Hippocampal formation (tissue), 2 donors: Measurements from ENCODE around the gene HOXB9.

Experiments
- DNase-seq, 2 donors: peaks; one replicate each; lab custom pipeline; 2025; lab: John Stamatoyannopoulos, UW

Gene HOXB9

GRCh38 chr17:48610282-48611211 lies 15.6 kb downstream of the HOXB9 start, which contains the start of gene HOXB7:
TSS of gene HOXB7 (minus strand) at chr17:48611017. CDS start at chr17:48610918, 99 bp downstream.
- DNase-seq: no peak

- no peak for DNase-seq
These were observed 16.3 kb downstream of the HOXB9 start for GRCh38 chr17:48609759-48610281.

GRCh38 chr17:48609033-48609432 lies 17.1 kb downstream of the HOXB9 start:
- DNase-seq: no peak

DNA sequence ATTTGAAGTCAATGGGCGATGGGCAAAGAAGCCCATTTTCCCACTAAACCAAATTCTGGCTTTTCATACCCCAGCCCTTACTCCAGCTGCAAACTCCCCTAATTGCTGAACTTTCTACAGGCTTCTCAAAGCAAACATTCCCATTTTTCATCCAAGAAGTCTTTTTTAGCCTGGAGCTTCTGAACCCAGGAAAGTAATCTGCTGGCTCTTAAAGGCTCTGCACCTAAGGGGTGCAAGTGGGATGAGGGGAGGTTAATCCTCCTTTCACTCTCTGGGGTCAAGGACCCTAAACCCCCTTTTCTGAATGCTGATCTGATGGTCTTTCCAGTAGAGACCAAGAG lies 17.7 kb downstream of the HOXB9 start:
- DNase-seq: no peak

DNA sequence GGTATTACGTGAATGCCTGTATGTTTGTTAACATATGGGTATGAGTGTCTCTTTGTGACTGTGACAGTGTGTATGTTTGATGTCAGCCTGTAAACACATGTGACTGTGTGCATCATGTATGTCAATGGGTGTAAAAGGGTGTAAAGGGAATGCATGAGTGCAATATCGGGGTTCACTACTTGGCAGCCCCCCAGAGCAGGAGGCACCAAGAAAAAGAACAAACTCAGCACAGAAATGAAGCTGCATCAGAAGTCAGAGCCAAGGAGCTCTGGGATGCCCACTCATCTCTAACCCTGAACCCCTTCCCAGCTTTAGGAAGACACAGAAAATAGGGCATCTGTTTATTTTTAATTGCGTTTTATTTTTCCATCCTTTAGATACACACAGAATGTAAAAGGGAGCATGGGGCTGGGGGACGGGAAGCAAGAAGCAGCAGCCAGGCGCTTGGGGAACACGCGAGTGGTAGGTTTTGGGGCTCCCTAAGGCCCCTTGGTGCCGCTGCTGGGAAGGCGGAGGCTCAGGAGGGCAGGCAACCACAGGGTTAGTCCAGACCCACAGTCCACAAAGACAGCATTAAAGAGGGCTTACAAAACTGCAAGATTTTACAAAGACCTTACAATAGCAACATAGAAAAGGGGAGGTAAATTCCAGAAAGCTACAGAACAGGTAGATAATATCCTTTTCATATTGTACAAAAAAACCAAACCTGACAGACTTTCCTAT lies 19.1 kb downstream of the HOXB9 start:
- DNase-seq: no peak

GRCh38 chr17:48605991-48606891 lies 19.9 kb downstream of the HOXB9 start:
- DNase-seq: no peak

- DNase-seq: no peak
These were observed 20.7 kb downstream of the HOXB9 start for GRCh38 chr17:48605409-48605919.

DNA sequence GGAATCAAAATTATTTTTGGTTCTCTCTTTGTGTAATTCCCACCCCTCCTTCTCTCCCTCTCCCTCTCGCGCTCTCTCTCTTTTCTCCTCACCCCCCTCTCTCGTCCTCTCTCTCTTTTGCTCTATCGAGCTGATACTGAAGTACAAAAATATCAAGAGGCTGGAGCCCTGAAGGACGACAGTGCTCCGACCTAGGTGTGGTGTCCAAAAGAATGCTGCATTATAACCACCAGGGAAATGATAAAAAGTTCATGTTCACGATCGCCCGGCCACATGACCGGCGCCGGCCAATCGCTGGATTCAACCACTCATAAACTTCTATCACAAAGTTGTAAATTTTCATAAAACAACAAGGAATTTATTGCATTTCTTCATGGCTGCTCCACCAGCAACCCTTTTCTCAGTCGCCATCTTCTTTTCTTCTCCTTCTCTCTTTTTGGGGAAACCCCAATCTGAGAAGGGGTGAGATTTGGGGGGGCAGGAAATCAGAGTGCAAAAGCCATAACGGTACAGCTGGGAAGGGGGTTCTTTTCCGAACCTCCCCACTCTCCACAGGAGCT lies 21.3 kb downstream of the HOXB9 start, which contains the start of gene HOXB6:
TSS of gene HOXB6 (minus strand) at position 217 of the 560 bp plus-strand sequence. CDS start 6,836 bp downstream, outside the sequence.
- DNase-seq: no peak

- DNase-seq: no peak
These were observed 22.0 kb downstream of the HOXB9 start for GRCh38 chr17:48603959-48604769.

DNA sequence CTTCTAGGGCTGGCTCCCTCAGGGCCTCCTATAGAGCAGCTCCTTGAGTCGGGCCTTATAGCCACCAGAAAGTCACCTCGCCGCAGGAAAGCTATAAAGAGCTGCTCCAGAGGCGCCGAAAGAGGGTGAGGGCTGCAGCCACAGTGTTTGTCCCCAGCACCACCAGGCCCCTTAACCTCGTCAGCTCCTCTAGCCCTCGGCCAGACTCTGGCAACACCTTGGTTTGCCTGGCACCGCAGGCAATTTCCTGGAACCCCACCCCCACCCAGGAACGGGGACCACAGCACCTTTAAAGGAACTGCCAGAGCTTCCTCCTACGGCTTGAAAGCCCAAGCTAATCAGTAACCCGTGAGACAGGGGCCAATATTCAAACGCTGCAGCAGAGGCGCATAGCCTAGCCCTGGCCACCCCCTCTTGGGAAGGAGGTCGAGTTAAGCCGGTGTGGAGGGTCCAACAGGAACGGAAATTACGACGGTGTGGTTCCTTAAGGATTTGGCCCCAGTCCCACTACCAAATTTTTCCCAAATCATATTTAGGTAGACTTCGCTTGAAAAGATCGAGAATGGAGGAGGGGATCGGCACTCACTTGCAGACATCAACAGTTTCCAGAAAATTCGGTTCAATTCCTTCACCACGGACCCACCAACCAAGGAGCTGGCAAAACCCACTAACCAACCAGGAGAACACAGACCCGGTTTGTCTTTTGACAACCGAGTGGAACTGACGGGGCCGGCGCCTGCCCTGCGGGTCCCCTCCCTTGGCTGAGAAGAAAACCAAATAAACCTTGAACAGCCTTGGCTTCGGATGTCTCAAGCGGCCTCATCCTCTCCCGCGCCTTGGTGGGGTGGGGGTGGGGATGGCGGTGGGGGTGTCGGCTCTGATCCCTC lies 24.4 kb downstream of the HOXB9 start:
- DNase-seq: no peak

DNA sequence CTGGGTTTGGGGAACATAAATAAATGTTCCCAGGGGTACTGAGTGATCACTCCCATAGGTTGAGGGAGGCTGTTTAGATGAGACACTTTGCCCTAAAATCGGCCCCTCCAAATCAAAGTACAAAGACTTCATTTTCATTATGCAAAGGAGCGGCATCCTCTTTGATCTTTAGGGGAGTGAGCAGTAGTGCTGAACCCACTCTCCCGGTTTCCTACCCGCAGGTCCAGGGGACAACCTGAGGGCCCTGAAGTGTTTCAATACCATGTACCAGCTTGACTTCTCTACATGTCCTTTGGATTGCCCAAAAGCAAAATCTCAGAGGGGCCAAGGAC lies 25.0 kb downstream of the HOXB9 start:
- DNase-seq: no peak

DNA sequence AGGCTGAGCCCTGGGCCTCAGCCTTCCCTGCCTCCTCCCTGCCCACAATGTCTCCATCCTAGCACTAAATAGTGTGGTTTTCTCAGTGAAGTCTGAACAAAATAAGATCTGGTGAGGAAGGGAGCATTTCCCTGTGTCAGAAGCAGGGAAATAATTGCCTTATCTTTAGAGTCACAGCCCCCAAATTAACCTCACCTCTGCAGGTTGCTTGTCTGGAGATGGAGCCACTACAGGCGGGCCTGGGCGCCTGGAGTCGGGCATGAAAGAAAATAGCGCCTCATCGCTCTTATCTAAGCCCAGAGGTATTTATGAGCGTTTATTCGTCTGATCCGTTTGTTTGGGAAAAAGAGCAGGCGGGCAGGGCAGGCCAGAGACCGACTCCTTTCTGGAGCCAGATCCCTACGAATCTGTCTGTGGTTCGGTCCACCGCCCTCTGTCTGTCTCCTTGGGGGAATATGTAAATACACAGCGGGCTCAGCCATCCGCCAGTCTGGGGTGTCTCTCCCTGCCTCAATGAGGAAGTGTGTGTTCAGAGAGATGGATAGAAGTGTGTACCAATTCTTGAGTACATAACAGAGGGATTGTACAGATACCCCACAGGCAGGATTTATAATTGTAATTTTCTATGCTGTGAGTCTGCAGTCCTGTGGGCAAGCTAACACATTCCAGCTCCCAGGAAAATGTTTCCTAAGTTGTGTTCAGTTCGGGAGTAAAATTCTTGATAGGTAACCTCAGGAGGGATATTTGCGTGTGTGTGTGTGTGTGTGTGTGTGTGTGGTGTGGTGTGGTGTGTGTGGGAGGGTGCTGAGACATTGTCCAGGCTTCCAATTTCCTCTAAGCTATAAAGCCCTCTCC lies 25.7 kb downstream of the HOXB9 start:
- no peak for DNase-seq

- DNase-seq: no peak
These were observed 26.8 kb downstream of the HOXB9 start for GRCh38 chr17:48599354-48599753.

- DNase-seq: no peak
These were observed 27.4 kb downstream of the HOXB9 start for GRCh38 chr17:48598736-48599135.

GRCh38 chr17:48597778-48598631 lies 28.2 kb downstream of the HOXB9 start:
- no peak for DNase-seq

DNA sequence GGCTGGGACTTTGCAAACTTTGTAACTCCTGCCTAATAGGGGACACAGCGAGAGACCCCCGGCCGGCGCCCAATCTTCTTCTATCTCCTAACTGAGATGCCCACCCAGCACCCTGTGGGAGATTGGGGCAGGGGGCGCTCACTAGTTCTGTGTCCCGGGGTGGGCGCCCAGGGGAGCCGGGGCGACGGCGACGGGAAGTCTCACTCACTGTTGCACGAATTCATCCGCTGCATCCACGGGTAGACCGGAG lies 28.7 kb downstream of the HOXB9 start:
- DNase-seq: no peak

GRCh38 chr17:48596735-48597527 lies 29.2 kb downstream of the HOXB9 start:
- DNase-seq: no peak
